Activated naive CD4-positive, alpha-beta T cell treated with anti-CD3 and anti-CD28 coated beads, Interleukin-2, amount 10 ng/mL, durations not matched to agents 7 days and 5 days (primary cell): ENCODE data around the gene TTBK2.

ENCODE experiments used
- CTCF ChIA-PET: fragments of 350-600 bp; sonication (Branson Sonifier 250); formaldehyde crosslinking; loops from one replicate; lab custom pipeline; 2021; ENCODE audit warnings: antibody characterized with exemption; lab: Charles Lee
- DNase-seq: peaks from one replicate; pipeline ENCODE4 v3.0.0-alpha.2; 2020
- H3K27ac Mint-ChIP-seq: one replicate; pipeline ENCODE4 v1.8.0; 2021; ENCODE audit warnings: mild to moderate bottlenecking, moderate library complexity, mixed read lengths
- H3K27me3 Mint-ChIP-seq: one replicate; pipeline ENCODE4 v1.8.0; 2021; ENCODE audit warnings: mild to moderate bottlenecking, mixed read lengths
- H3K36me3 Mint-ChIP-seq: one replicate; pipeline ENCODE4 v1.8.0; 2021; ENCODE audit warnings: mixed read lengths
- H3K4me1 Mint-ChIP-seq: one replicate; pipeline ENCODE4 v1.8.0; 2021; ENCODE audit warnings: mixed read lengths
- H3K4me3 Mint-ChIP-seq: one replicate; pipeline ENCODE4 v1.8.0; 2021; ENCODE audit warnings: mild to moderate bottlenecking, moderate library complexity, mixed read lengths
- H3K9me3 Mint-ChIP-seq: one replicate; pipeline ENCODE4 v1.8.0; 2021; ENCODE audit warnings: mixed read lengths

Gene TTBK2

DNA sequence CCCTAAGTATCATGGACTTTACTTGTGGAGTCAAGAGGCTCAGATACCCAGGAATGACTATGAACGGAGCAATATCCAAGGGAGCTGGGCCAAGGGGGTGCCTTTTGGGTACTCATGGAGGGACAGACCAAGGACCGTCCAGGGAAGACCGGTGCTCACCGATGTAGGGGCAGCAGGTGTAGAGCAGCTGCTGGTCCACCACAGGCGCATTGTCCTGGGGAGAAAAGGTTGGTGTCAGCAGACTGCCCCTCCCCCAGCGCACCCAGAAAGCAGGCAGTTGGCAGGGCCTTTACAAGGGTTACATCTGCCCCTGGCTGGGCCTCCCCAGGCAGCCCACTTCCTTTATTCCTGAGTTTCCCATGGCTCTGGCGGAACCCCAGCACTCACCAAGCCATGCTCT is 191.2 kb downstream of the TTBK2 start:
- Mint-ChIP-seq H3K27me3 (no peaks in the 10 kb centered on the region), H3K9me3 (no peaks in the 10 kb centered on the region), H3K36me3 (peaks cover 56% of the 10 kb centered on the region), H3K4me1 (peaks cover 2% of the 10 kb centered on the region), H3K4me3 (no peak overlapping the region), H3K27ac (no peak overlapping the region)
- no peak for DNase-seq
- CTCF ChIA-PET: no interaction called here

DNA sequence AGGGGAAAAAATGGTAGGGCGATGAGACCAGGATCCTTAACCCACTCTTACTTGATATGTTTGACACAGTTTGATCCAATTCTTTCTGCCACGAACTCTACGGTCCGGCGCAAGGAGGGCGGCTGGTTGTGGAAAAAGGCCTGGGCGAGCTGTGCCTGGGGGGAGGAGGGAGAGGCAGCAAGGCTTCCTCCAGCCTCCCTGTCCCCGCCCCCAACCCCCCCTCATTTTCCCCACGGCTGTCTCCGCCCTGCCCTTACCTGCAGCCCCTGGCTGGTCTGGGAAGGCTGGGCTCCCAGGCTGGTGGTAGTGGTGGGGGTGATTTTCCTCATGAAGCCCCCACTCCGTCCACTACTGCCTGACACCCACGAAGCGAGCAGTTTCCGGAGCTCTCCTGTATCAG is 191.6 kb downstream of the TTBK2 start:
- H3K4me1 Mint-ChIP-seq: no peaks in the 10 kb centered on the region
- no peaks in the 10 kb centered on the region for H3K27me3 Mint-ChIP-seq
- H3K4me3 Mint-ChIP-seq: no peak overlapping the region
- no peaks in the 10 kb centered on the region for H3K9me3 Mint-ChIP-seq
- H3K27ac Mint-ChIP-seq: no peak overlapping the region
- peaks cover 53% of the 10 kb centered on the region for H3K36me3 Mint-ChIP-seq
- no peak for DNase-seq
- CTCF ChIA-PET: no interaction called here

DNA sequence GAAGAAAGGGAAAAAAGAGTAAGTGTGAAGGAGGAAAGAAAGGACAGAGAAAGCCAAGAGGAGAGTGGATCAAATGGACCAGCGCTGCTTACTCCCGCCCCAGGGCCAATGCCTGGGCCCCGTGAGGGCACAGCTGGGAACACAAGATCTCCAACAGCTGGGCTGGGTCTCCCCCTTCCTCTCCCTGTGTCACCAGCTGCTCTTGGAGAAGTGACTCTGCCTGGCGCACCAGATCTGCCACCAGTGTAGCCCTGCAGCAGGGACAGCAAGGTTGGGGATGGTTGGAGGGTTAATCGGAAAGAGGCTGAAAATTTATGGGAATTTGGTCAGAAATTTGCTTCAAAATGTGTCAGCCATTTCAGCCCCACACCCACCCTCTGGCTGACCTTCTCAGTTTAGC is 192.0 kb downstream of the TTBK2 start:
- Mint-ChIP-seq H3K4me1 (no peaks in the 10 kb centered on the region), H3K9me3 (no peaks in the 10 kb centered on the region), H3K27ac (no peak overlapping the region), H3K27me3 (no peaks in the 10 kb centered on the region), H3K36me3 (peaks cover 53% of the 10 kb centered on the region), H3K4me3 (no peak overlapping the region)
- CTCF ChIA-PET: no interaction called here
- DNase-seq: no peak

DNA sequence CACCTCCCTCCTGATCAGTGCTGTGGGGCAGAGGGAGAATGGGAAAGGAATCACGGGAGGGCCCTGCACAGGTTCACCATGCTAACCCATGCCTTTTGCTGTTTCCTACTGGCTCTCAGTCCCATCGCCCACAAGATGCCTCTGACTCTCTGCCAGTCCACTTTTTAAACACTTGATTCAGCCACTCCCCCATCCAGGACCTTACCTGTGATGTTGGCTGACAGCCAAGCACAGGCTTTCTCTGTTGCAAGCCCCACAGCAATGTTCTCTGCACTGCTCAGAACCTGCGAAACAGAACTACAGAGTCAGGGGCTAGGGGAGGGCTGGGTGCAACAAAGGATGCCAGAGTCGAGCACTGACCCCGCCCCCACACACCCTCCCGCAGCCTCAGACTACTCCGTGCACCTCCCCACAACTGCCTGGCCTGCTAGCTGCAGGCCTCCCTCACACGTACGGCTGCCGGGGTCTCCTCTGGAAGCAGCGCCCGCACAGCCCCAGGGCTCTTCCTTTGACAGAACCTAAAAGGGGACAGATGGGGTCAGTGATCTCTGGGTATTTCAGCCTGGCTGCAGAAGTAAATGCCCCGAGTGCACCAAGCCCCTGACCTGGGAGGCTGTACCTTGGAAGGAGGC is 192.7 kb downstream of the TTBK2 start:
- no peak overlapping the region for H3K27ac Mint-ChIP-seq
- no peaks in the 10 kb centered on the region for H3K4me1 Mint-ChIP-seq
- peaks cover 51% of the 10 kb centered on the region for H3K36me3 Mint-ChIP-seq
- CTCF ChIA-PET: no interaction called here
- H3K9me3 Mint-ChIP-seq: no peaks in the 10 kb centered on the region
- DNase-seq: no peak
- H3K27me3 Mint-ChIP-seq: no peaks in the 10 kb centered on the region
- H3K4me3 Mint-ChIP-seq: no peak overlapping the region

DNA sequence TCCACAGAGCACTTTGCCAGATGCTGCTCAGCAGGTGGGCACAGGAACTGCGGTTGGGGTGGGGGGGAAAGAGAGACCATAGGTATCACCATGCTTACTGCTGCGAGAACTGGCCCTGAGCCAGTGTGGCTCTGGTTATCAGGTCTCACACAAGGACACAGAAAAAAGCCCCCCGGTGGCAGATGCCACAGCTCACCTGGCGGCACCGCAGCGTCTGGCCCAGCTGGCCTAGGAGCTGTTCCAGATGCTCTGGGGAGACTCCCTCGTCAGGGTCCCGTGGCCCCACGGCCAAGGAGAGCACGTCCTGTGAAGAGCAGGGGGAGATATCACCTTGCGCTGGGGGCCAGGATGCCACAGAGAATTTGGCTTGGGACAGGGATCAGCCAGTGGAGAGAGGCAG is 194.5 kb downstream of the TTBK2 start:
- peaks cover 36% of the 10 kb centered on the region for H3K36me3 Mint-ChIP-seq
- H3K4me3 Mint-ChIP-seq: no peak overlapping the region
- no peaks in the 10 kb centered on the region for H3K27me3 Mint-ChIP-seq
- DNase-seq: no peak
- no peak overlapping the region for H3K27ac Mint-ChIP-seq
- no peaks in the 10 kb centered on the region for H3K9me3 Mint-ChIP-seq
- CTCF ChIA-PET: no interaction called here
- no peaks in the 10 kb centered on the region for H3K4me1 Mint-ChIP-seq

DNA sequence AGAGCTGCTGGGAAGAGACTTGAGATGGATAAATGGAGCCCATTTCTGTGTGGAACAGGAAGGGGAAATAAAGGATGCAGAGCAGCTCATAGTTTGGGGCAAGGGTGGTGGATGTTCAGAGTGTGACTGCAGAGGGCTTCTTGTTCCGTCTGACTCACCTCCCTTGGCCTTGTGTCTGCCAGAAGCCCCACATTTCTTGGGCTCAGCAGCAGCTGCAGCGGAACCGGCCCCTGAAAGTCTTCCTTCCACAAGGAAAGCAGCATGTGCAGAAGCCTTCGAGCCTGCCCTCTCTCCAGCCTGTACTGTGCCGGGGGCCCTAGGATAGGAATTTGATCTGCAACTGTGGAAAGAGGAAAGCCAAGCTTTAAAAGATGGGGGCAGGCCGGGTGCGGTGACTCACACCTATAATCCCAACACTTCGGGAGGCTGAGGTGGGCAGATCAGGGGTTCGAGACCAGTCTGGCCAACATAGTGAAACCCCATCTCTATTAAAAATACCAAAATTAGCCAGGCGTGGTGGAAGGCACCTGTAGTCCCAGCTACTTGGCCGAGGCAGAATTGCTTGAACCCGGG is 195.2 kb downstream of the TTBK2 start:
- H3K4me3 Mint-ChIP-seq: no peak overlapping the region
- CTCF ChIA-PET: interaction anchor here (0.9 kb wide), 1 partner anchor 479 kb away, joined by 3 read pairs; no protein-coding TSS in a partner anchor
- no peaks in the 10 kb centered on the region for H3K4me1 Mint-ChIP-seq

DNA sequence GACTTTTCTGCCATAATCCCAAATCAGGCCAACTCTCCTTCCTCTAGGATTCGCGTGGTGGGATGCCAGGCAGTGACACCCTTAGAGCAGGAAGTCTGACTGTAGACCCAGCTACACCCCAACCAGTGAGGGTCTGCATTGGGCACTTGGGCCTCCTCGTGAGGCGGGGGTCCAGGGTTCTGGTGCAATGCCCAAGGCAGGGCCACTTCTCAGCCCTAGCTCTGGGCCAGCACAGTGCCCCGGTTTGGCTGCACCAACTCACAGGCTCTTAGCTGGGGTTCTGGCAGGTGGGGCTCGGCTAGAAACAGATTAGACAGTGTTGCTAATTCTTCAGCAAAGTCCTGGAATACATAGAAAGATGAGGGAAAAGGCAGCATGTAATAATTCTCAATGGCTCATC is 196.3 kb downstream of the TTBK2 start:
- CTCF ChIA-PET: interaction anchor here (1.4 to 1.5 kb wide), 2 partner anchors 9 to 202 kb away, joined by 3 to 4 read pairs; no protein-coding TSS in a partner anchor
- no peak overlapping the region for H3K4me3 Mint-ChIP-seq
- no peak overlapping the region for H3K27ac Mint-ChIP-seq
- H3K36me3 Mint-ChIP-seq: peaks cover 37% of the 10 kb centered on the region
- H3K27me3 Mint-ChIP-seq: no peaks in the 10 kb centered on the region
- no peaks in the 10 kb centered on the region for H3K9me3 Mint-ChIP-seq
- DNase-seq: no peak
- H3K4me1 Mint-ChIP-seq: no peaks in the 10 kb centered on the region

More for the DNA sequence above, 195.2 kb downstream of the TTBK2 start:
- H3K27me3 Mint-ChIP-seq: no peaks in the 10 kb centered on the region
- no peak for DNase-seq
- H3K9me3 Mint-ChIP-seq: no peaks in the 10 kb centered on the region
- H3K27ac Mint-ChIP-seq: no peak overlapping the region
- H3K36me3 Mint-ChIP-seq: peaks cover 37% of the 10 kb centered on the region

DNA sequence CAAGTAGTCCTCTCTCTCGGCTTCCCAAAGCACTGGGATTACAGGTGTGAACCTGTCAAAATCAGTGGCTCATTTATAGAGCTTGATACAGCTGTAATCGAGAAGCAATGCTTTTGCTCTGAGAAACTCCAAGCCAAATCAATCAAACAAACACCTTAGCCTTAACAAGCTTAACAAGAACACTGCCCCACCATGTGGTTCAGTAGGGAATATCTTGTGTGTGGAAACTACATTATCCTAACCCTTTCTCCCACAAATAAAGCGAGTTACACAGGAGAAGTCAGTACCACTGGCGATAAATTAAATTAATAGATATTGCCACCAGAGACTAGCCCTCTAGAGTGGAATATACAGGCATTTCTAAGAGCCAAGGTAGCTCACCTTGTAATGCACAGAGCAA is 197.5 kb downstream of the TTBK2 start:
- H3K36me3 Mint-ChIP-seq: peaks cover 41% of the 10 kb centered on the region
- no peaks in the 10 kb centered on the region for H3K4me1 Mint-ChIP-seq
- DNase-seq: no peak
- H3K27me3 Mint-ChIP-seq: no peaks in the 10 kb centered on the region
- no peaks in the 10 kb centered on the region for H3K9me3 Mint-ChIP-seq
- CTCF ChIA-PET: interaction anchor here (0.9 to 1.5 kb wide), 3 partner anchors 11 to 204 kb away, joined by 3 to 4 read pairs (median 3); no protein-coding TSS in a partner anchor
- no peak overlapping the region for H3K27ac Mint-ChIP-seq
- no peak overlapping the region for H3K4me3 Mint-ChIP-seq

DNA sequence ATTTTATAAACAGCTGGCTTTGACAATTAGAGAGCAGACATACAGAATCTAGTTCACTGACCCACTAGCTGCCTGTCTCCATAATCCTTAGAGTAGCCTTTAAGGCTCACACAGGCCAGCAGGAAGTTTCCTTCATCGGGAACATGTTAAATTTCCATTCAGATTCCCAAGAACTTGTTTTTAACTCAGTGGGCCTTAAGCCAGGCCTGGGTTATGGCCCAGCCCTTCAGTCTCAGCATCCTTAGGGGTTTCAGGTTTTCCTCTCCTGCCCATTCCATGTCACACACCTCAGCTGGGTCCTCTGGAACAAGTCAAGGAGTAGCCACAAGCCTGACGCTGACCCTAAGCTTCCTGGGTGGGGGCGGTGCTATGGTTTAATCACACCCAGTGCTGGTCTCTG is 198.7 kb downstream of the TTBK2 start:
- Mint-ChIP-seq H3K9me3 (no peaks in the 10 kb centered on the region), H3K4me1 (no peaks in the 10 kb centered on the region), H3K27ac (no peak overlapping the region), H3K4me3 (no peak overlapping the region), H3K27me3 (no peaks in the 10 kb centered on the region), H3K36me3 (peaks cover 35% of the 10 kb centered on the region)
- DNase-seq: no peak
- CTCF ChIA-PET: interaction anchor here (0.6 kb wide), 1 partner anchor 1043 kb away, joined by 3 read pairs; no protein-coding TSS in a partner anchor

DNA sequence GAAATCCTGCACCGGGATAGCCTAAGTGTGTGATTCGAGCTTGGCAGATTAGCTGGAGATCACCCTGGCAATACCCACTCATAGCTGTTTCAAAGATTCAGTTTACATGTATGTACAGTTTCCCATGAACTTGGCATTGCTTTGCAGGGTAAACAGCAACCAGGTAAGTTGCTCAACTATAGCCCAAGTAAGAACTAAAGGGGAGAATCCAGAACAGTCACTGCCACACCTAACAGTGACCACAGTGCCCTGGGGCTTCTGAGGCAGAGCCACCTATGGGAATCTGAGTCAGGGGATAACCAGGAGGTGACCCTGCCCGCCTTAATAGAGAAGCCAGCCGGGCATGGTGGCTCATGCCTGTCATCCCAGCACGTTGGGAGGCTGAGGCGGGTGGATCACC is 199.6 kb downstream of the TTBK2 start:
- DNase-seq: no peak
- H3K4me3 Mint-ChIP-seq: no peak overlapping the region
- CTCF ChIA-PET: no interaction called here
- no peaks in the 10 kb centered on the region for H3K9me3 Mint-ChIP-seq
- no peaks in the 10 kb centered on the region for H3K4me1 Mint-ChIP-seq
- H3K27ac Mint-ChIP-seq: no peak overlapping the region
- H3K36me3 Mint-ChIP-seq: peaks cover 30% of the 10 kb centered on the region
- H3K27me3 Mint-ChIP-seq: no peaks in the 10 kb centered on the region

DNA sequence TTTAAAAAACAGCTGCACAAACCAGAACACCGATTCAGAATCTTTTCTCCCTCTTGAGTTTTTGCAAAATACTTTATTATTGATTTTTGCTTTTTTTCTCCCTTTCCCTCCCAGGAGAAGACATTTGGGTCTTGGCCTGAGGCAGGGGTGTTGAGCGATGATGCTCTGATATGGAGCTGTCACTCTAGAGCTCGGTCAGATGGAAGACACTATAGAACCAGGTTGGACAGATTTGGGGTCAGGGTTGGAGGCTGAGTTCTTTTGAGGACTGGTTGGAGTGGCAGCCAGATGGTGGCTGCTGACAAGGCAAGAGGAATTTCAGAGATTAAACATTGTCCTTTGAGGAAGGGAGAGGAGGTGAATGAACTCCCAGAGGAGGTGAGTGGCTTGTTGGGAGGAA is 200.5 kb downstream of the TTBK2 start:
- Mint-ChIP-seq H3K4me1 (no peaks in the 10 kb centered on the region), H3K36me3 (peaks cover 25% of the 10 kb centered on the region), H3K27me3 (no peaks in the 10 kb centered on the region), H3K27ac (no peak overlapping the region), H3K9me3 (no peaks in the 10 kb centered on the region), H3K4me3 (no peak overlapping the region)
- CTCF ChIA-PET: no interaction called here
- DNase-seq: no peak

DNA sequence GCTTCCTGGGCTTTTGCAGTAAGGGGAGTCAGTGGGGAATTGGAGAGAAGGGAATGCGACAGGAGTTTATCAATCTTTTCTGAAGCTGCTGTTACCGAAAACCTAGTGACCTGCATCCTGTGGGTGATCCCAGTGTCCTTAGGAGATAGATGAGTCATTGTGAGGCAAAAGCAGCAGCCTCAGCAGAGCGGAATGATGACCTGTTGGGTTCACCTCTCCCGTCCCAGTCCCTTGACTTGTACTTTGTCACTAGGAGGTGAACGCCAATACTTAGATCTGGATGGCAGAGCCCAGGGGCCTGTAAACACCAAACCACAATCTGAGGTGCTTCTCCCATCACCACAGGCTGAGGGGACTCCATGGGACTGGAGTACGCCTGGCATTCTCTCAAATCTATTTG is 201.5 kb downstream of the TTBK2 start:
- H3K4me3 Mint-ChIP-seq: no peak overlapping the region
- no peaks in the 10 kb centered on the region for H3K4me1 Mint-ChIP-seq
- H3K36me3 Mint-ChIP-seq: peaks cover 19% of the 10 kb centered on the region
- H3K27ac Mint-ChIP-seq: no peak overlapping the region
- no peak for DNase-seq
- CTCF ChIA-PET: no interaction called here
- H3K27me3 Mint-ChIP-seq: no peaks in the 10 kb centered on the region
- no peaks in the 10 kb centered on the region for H3K9me3 Mint-ChIP-seq

DNA sequence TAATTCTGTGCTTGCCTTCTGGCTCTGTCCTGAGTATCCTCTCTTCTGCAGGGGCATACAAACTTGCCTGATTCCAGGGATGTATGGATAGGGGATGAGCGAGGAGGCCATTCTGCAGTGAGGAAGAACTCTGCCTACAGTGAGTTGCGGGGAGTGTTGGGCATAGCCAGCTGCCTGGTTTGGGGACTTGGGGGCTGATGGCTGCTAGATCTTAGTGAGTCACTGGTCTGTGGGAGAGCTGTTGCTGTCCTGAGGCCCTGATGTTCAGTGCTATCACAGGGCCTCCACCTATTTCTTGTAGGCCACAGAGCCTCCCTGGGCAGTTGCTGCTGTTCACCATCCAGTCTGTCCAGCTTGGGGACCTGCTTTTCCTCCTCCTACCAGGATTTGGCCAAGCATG is 204.0 kb downstream of the TTBK2 start:
- H3K4me3 Mint-ChIP-seq: no peak overlapping the region
- DNase-seq: no peak
- no peaks in the 10 kb centered on the region for H3K4me1 Mint-ChIP-seq
- no peak overlapping the region for H3K27ac Mint-ChIP-seq
- H3K36me3 Mint-ChIP-seq: peaks cover 19% of the 10 kb centered on the region
- no peaks in the 10 kb centered on the region for H3K9me3 Mint-ChIP-seq
- CTCF ChIA-PET: interaction anchor here (0.6 to 1.1 kb wide), 2 partner anchors 210 to 250 kb away, joined by 3 read pairs; no protein-coding TSS in a partner anchor
- no peaks in the 10 kb centered on the region for H3K27me3 Mint-ChIP-seq

DNA sequence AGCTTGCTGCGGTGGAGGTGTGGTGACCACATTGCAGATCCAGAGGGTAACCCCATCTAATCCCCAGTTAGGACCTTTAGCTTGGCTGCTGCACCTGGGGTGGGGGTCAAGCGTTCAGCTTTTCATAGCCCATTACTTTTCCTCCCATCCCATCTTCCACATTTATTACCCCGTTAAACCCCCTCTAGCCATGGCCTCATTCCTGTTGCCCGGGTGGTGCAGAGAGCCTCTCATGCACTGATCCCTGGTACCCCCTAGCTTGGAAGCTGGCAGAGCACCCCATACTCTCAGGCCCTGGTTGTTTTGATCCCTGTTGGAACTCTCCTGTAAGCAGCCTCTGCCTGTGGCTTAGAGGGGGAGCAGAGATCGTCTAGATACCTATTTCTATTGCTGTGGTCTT is 204.5 kb downstream of the TTBK2 start:
- H3K9me3 Mint-ChIP-seq: no peaks in the 10 kb centered on the region
- H3K4me1 Mint-ChIP-seq: no peaks in the 10 kb centered on the region
- no peak overlapping the region for H3K4me3 Mint-ChIP-seq
- H3K27ac Mint-ChIP-seq: no peak overlapping the region
- CTCF ChIA-PET: interaction anchor here (0.6 to 0.9 kb wide), 2 partner anchors 10 to 250 kb away, joined by 3 to 4 read pairs; no protein-coding TSS in a partner anchor
- DNase-seq: no peak
- H3K27me3 Mint-ChIP-seq: no peaks in the 10 kb centered on the region
- peaks cover 19% of the 10 kb centered on the region for H3K36me3 Mint-ChIP-seq

DNA sequence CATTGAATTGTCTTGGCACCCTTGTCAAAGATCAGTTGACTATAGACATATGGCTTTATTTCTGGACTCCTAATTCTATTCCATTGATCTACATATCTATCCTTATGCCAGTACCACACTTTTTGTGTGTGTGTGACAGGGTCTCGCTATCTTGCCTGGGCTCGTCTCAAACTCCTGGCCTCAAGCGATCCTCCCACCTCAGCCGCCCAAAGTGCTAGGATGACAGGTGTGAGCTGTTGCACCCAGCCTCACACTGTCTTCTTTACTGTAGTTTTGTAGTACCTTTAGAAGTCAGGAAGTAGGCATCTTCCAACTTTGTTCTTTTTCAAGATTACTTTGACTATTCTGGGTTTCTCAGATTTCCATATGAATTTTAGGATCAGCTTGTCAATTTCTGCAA is 208.0 kb downstream of the TTBK2 start:
- H3K9me3 Mint-ChIP-seq: no peaks in the 10 kb centered on the region
- H3K4me1 Mint-ChIP-seq: peaks cover 5% of the 10 kb centered on the region
- H3K27ac Mint-ChIP-seq: no peak overlapping the region
- H3K4me3 Mint-ChIP-seq: no peak overlapping the region
- H3K27me3 Mint-ChIP-seq: no peaks in the 10 kb centered on the region
- DNase-seq: no peak
- CTCF ChIA-PET: interaction anchor here (0.6 kb wide), 1 partner anchor 11 kb away, joined by 3 read pairs; no protein-coding TSS in a partner anchor
- no peaks in the 10 kb centered on the region for H3K36me3 Mint-ChIP-seq
